ENCODE data around the gene RFTN1. TPM values are rescaled to one million over a fixed set of nuclear protein-coding genes. Genes with fewer than 3 reads are reported as not detected.
"Not testable (repeated sequence)": the region's sequence is repeated elsewhere in the genome, so short reads cannot be mapped to it uniquely, and the experiment has no call there.

The RFTN1 gene
- total RNA-seq, 1 donor: 73.0 TPM

- H3K4me3 ChIP-seq (ENCODE audit: low read depth, low read length): no peak overlapping the region
- no peak for TF ChIP-seq CTCF (IDR thresholded peaks at IDR 0.05; ENCODE audit: insufficient read depth, low read depth, low read length)
- DNase-seq (ENCODE audit: low read depth): no peak
Observed at GRCh38 chr3:16494094-16494493, 19.4 kb downstream of the RFTN1 start.

- no peak overlapping the region for H3K4me3 ChIP-seq (ENCODE audit: low read depth, low read length)
- no peak for TF ChIP-seq CTCF (IDR thresholded peaks at IDR 0.05; ENCODE audit: insufficient read depth, low read depth, low read length)
- DNase-seq (ENCODE audit: low read depth): peak; percentile 61
Observed at GRCh38 chr3:16490062-16490619, 23.4 kb downstream of the RFTN1 start.

GRCh38 chr3:16489326-16490061, 24.0 kb downstream of the RFTN1 start:
- peak; percentile 74 for DNase-seq (ENCODE audit: low read depth)

GRCh38 chr3:16488637-16489036, 24.9 kb downstream of the RFTN1 start:
- no peak overlapping the region for H3K4me3 ChIP-seq (ENCODE audit: low read depth, low read length)
- TF ChIP-seq CTCF (IDR thresholded peaks at IDR 0.05; ENCODE audit: insufficient read depth, low read depth, low read length): no peak
- DNase-seq (ENCODE audit: low read depth): no peak

More at GRCh38 chr3:16489326-16490061, 24.0 kb downstream of the RFTN1 start:
- H3K4me3 ChIP-seq (ENCODE audit: low read depth, low read length): not testable (repeated sequence)

GRCh38 chr3:16487511-16488175, 25.9 kb downstream of the RFTN1 start:
- no peak for DNase-seq (ENCODE audit: low read depth)
- no peak for TF ChIP-seq CTCF (IDR thresholded peaks at IDR 0.05; ENCODE audit: insufficient read depth, low read depth, low read length)
- H3K4me3 ChIP-seq (ENCODE audit: low read depth, low read length): no peak overlapping the region

- no peak for TF ChIP-seq CTCF (IDR thresholded peaks at IDR 0.05; ENCODE audit: insufficient read depth, low read depth, low read length)
- DNase-seq (ENCODE audit: low read depth): no peak
- no peak overlapping the region for H3K4me3 ChIP-seq (ENCODE audit: low read depth, low read length)
Observed at GRCh38 chr3:16486951-16487480, 26.5 kb downstream of the RFTN1 start.

GRCh38 chr3:16486201-16486600, 27.3 kb downstream of the RFTN1 start:
- DNase-seq (ENCODE audit: low read depth): no peak
- H3K4me3 ChIP-seq (ENCODE audit: low read depth, low read length): no peak overlapping the region
- no peak for TF ChIP-seq CTCF (IDR thresholded peaks at IDR 0.05; ENCODE audit: insufficient read depth, low read depth, low read length)
